Activated effector memory CD4-positive, alpha-beta T cell treated with anti-CD3 and anti-CD28 coated beads, Interleukin-2, amount 50 U/mL, for 16 hours (primary cell): ENCODE data around the gene PSMD8.
"Not testable (repeated sequence)": the region's sequence is repeated elsewhere in the genome, so short reads cannot be mapped to it uniquely, and the experiment has no call there.

Source experiments
- DNase-seq: peaks from one replicate; pipeline ENCODE4 v3.0.0-alpha.2; 2020

The PSMD8 gene

DNA sequence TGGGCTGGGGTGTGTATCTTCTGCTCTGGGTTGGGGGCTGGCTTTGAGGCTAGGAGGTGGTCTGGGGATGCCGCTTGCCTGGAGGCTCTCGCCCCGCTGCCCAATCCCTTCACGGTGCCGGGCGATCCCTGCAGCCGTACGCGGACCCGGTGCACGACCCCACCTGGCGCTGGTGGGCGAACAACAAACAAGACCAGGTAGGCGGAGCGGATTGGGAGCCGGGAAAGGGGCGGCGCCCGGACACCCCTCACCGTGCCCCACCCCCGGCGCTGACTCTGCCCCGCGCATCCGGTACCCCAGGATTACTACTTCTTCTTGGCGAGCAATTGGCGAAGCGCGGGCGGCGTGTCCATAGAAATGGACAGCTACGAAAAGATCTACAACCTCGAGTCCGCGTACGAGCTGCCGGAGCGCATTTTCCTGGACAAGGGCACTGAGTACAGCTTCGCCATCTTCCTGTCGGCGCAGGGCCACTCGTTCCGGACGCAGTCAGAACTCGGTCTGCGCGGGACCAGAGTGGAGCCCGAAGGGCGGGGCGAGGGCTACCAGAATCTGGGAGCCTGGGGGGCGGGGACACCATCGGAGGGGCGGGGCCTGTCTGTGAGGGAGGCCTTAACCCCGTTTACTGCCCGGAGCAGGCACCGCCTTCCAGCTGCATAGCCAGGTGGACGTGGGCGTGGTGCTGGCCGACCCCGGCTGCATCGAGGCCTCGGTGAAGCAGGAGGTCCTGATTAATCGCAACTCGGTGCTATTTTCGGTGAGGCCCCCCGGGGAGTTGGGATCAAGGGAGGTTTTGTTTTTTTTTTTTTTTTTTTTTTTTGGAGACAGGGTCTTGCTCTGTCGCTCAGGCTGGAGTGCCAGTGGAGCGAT, 12.1 kb upstream of the PSMD8 start:
- DNase-seq: peak; percentile 90

DNA sequence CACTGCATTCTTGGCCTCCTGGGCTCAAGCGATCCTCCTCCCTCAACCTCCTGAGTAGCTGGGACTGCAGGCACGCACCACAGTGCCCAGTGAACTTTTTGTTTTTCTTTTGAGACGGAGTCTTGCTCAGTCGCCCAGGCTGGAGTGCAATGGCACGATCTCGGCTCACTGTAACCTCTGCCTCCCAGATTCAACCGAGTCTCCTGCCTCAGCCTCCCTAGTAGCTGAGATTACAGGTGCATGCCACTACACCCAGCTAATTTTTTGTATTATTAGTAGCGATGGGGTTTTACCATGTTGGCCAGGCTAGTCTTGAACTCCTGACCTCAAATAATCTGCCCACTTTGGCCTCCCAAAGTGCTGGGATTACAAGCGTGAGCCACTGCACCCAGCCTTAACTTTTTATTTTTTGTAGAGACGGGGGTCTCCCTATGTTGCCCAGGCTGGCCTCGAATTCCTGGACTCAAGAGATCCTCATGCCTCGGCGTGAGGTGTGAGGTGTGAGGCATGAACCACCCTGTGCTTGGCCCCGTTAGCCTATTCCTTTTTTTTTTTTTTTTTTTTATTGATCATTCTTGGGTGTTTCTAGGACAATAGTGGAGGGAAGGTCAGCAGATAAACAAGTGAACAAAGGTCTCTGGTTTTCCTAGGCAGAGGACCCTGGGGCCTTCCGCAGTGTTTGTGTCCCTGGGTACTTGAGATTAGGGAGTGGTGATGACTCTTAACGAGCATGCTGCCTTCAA, 11.3 kb upstream of the PSMD8 start:
- not testable (repeated sequence) for DNase-seq

- DNase-seq: no peak
These were observed 7.3 kb upstream of the PSMD8 start for GRCh38 chr19:38367041-38367440.

DNA sequence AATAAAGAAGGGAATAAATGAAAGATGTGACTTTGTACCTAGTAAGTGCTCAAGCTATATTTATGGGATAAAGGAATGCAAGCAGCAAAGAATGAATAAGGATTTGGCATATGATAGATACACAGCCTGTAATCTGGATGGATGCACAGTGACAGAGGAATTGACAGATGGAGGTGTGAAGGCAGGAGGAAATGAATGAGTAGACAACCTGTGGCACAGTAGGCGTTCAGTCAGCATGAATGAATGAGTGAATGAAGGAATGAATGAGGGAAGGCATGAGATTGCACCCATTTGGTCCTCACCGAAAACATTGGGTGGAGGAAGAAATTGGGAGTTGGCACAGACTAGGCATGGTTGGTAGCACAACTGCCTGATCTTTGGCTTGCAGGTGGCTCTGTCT, 4.8 kb upstream of the PSMD8 start:
- no peak for DNase-seq

DNA sequence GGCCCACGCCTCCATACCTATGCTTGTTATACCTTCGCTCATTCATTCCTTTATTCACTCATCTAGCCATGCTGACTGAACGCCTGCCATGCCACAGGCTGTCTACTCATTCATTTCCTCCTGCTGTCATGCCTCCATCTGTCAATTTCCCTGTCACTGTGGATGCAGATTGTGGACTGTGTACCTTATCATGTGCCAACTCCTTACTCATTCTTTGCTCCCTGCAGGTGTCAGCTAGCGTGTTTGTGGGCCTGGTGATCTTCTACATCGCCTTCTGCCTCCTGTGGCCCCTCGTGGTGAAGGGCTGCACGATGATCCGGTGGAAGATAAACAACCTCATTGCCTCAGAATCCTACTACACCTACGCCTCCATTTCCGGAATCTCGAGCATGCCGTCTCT, 4.1 kb upstream of the PSMD8 start:
- DNase-seq: no peak

DNA sequence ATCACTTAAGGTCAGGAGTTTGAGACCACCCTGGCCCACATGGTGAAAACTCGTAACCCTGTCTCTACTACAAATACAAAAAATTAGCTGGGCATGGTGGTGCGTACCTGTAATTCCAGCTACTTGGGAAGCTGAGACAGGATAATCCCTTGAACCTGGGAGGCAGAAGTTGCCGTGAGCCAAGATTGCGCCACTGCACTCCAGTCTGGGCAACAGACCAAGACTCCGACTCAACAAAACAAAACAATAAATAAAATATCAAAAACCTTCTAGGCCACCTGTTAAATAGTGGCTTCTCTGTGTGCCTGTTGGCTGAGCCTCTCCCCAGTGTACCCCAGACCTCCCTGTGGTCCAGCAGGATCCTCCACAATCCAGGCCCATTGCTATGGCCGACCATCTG, 3.3 kb upstream of the PSMD8 start:
- no peak for DNase-seq

GRCh38 chr19:38373907-38374331, 452 bp upstream of the PSMD8 start:
- DNase-seq: no peak

GRCh38 chr19:38375098-38375493, 725 bp downstream of the PSMD8 start:
- DNase-seq: no peak

DNA sequence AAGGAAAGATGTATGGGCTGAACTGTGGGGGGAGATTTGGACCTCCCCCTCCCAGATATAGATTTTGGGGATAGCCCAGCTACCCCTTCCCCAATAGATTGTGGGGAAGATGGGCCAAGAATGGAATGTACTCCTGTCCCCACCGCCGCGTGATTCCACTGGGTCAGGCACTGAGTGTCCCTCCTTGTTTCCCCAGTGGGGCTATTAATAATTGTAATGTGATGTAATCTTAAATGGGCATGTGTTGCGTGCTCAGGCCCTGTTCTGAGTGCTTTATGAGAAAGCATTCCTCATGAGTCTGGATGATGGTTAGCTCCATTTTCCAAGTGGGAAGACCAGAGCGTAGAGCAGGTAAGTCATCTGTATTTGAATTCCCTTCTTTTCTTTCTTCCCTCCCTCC, 1.4 kb downstream of the PSMD8 start:
- no peak for DNase-seq

GRCh38 chr19:38376576-38376975, 2.2 kb downstream of the PSMD8 start:
- no peak for DNase-seq

GRCh38 chr19:38377052-38377451, 2.7 kb downstream of the PSMD8 start:
- DNase-seq: no peak

DNA sequence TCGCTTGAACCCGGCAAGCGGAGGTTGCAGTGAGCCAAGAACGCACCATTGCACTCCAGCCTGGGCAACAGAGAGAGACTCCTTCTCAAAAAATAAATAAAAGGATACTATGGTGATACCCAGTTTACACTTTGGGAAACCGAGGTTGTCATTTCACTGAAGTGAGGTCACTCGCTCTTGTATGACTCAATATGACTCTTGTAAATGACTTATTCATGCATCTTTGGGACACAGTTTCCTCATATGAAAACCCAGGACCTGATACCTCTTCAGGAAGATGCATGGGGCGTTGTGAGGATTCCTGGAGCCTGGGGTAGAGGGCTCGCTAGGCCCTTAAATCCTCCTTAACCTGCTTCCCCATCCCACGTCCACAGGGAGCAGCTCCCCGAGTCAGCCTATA, 4.5 kb downstream of the PSMD8 start:
- DNase-seq: no peak

DNA sequence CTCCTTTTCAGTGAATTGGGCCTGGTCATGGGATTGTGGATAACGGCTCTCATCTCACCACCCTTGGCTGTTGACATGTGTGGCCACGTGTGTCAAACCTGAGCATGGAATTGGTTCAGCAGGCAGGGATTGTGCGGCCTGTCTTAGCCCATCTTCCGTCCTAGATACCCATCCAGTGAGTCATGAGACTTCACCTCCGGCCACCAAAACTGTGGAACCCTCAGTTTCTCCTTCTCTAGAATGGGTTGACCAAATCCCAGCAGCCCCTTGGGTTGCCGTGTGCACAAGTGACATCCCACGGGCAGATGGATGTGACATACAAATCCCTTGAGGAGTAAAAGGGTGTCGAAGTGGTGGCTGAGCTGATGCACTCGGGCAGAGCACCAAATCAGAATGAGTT, 6.8 kb downstream of the PSMD8 start:
- no peak for DNase-seq

GRCh38 chr19:38383184-38383583, 8.8 kb downstream of the PSMD8 start:
- no peak for DNase-seq

DNA sequence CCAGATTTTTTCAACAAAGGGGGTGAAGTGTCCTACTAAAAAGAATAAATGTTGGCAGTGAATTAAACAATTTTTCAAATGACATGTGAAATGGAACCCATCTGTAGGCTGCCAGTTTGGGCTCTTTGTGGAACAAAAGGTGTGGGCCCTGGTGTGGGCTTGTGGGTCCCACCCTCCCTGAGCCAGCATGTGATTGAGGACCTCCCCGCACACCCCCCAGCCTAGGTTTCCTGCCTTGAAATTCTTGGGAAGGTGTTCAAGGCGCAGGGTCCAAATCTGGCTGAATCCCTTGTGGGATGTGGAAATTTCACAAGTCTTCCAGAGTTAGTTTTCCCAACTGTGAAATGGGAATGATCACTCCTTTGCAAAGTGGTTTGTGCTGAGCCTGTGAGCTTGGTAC, 9.4 kb downstream of the PSMD8 start:
- no peak for DNase-seq

GRCh38 chr19:38384209-38385027, 10.0 kb downstream of the PSMD8 start:
- no peak for DNase-seq

GRCh38 chr19:38385057-38385803, 10.9 kb downstream of the PSMD8 start:
- peak; percentile 65 for DNase-seq

- DNase-seq: no peak
These were observed 11.5 kb downstream of the PSMD8 start for GRCh38 chr19:38385804-38386257.

DNA sequence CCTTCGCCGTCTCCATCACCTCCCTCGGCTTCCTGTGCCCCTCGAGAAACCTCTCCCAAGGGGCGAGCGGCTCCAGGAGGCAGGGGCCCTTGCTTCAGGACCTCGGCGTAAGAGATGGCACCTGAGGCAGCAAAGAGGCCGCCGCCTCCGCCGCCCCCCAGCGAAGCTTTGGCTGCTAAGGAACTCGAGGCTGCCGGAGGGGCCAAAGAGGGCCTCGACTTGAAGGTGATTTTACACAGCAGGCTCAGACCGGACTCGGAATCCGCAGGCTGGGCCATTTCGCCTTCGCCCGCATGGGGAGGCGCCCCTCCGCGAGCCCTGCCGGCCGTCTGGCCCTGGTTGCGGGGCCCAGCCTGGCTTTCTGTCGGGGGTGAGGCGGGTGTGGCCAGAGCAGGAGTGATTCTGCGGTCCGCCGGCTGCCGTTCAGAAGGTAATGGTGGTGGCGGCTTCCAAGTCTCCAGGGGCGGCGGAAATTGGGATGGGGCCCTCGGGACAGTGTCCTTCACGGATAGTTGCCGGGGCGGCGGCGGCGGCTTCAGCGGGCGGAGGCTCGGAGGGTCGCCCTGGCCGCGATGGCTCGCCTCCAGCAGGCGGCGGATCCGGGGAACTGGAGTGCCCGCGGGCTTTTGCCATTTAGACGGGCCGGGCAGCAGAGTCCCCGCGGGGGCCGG, 12.1 kb downstream of the PSMD8 start:
- DNase-seq: no peak

DNA sequence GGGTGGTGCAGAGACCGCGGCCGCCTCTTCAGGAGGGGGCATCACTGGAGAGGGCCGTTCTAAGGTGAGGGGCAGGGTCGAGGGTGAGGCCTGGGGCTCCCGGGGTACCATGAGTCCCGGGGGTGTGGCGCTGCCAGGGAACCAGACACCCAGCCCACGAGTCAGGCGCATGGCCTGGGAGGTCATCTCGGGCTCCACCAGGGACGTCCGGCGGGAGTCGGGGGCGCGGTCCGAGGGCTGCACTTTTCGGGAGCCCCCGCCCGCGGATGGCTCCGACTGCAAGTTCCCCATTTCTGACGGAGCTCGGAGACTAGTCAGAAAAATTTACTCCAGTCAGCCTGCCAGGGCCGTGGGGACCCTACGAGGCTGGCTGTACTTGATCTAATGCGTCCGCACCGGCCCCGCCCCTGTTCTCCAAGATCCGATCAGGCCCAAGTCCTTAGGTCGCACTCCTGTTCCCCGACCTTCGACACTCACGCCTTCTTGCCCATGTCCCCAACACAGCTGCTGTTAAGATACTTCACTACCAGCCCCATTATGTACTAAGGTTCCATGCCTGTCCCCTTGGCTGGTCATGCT, 12.7 kb downstream of the PSMD8 start:
- DNase-seq: peak; percentile 64

DNA sequence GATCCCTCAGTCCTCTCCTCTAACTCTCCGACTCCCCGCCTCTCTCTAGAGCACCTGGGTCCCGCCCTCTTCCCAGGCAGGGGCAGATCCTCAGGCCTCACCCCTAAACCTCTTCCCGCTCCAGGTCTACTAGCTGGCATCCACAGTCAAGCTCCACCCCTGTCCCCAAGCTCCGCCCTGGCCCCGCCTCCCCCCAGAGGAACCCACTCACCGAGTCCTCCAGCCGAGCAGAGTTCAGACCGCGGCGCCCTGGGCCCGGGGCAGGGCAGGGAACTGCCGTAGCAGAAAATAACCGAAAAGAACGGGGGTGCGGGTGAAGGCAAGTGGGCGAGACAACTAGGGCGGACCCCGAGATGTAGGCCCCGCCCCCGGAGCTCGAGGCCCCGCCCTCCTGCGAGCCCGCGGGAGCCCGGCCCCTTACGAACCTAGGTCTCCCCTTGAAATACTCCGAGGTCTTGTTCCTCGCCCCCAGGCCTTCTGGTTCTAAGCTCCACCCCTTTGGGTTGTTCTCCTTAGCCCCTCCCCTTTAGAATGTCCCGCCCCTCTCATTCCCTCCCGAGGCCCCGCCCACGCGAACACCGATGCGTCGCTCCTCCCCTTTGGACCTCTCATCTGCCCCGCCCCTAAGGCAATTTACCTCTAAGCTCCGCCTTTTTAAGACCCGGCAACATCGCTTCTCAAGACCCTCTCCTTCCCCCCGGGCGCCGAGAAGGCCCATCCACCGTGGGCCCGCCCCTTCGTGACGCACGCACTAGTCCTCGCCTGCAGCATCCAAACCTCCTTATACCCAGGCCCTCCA, 13.4 kb downstream of the PSMD8 start, which contains the start of gene GGN:
Gene GGN (minus strand): TSS at position 485 of the 799 bp plus-strand sequence. CDS start 773 bp downstream, outside the sequence.
- DNase-seq: peak; percentile 91
